ENCODE data around the gene ATRN.

The ATRN gene

DNA sequence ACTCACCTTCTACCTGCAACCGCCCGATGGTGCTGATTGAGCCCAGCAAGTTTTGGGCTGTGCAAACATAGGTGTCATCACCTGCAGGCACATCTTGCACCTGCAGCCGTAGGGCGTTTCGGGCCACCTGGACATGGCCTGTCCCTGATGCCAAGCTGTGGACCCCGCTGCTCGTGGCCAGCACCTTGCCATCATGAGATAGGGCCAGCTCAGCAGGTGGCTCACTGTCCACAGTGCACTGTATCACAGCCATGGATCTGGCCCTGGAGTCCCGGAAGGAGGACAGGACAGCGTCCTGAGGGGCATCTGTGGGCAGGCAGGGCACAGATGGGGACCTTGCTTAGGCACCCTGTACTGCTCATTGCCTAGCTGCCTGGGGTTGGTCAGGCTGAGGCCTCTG is 221.1 kb downstream of the ATRN start:
- CTCF ChIA-PET = interaction anchor here (0.7 kb wide), 1 partner anchor 14 kb away, joined by 3 read pairs; no protein-coding TSS in a partner anchor
- no peak overlapping the region for H3K27ac ChIP-seq (ENCODE audit: insufficient read depth in 1 of 2, low read depth in 1 of 2, low read length in 2 of 2, poor library complexity in 1 of 2, severe bottlenecking in 2 of 2)
- H3K4me3 ChIP-seq (ENCODE audit: control insufficient read depth in 1 of 7, extremely low read depth in 1 of 7, insufficient read depth in 4 of 7, low read depth in 2 of 7, low read length in 6 of 7) = no peak overlapping the region
- POLR2A ChIA-PET = no interaction called here
- DNase-seq = no peak
- no peaks in the 10 kb centered on the region for H3K36me3 ChIP-seq (ENCODE audit: control insufficient read depth in 4 of 4, insufficient read depth in 4 of 4, low read length in 3 of 4)
- peaks cover 0 to 2% (median 0%) of the 10 kb centered on the region in 5 experiments for H3K9me3 ChIP-seq (ENCODE audit: control extremely low read depth in 1 of 5, control insufficient read depth in 4 of 5, insufficient read depth in 2 of 5, low read depth in 1 of 5, low read length in 4 of 5)
- 89% methylated on average over 9 of the region's 9 CpGs for WGBS (ENCODE audit: insufficient coverage)
- H3K4me1 ChIP-seq (ENCODE audit: control extremely low read depth in 1 of 4, control insufficient read depth in 4 of 4, insufficient read depth in 4 of 4, low read length in 3 of 4) = no peaks in the 10 kb centered on the region
- peaks cover 0 to 12% (median 0%) of the 10 kb centered on the region in 5 experiments for H3K27me3 ChIP-seq (replicated peaks in 2 of 5; ENCODE audit: control insufficient read depth in 4 of 5, insufficient read depth in 5 of 5, low read length in 4 of 5)

- ChIA-PET CTCF (interaction anchor here (0.8 to 1.4 kb wide), 6 partner anchors 15 to 914 kb away, joined by 3 to 6 read pairs (median 4); no protein-coding TSS in a partner anchor), POLR2A (no interaction called here)
- H3K27ac ChIP-seq (ENCODE audit: insufficient read depth in 1 of 2, low read depth in 1 of 2, low read length in 2 of 2, poor library complexity in 1 of 2, severe bottlenecking in 2 of 2) = no peak overlapping the region
- no peaks in the 10 kb centered on the region for H3K4me1 ChIP-seq (ENCODE audit: control extremely low read depth in 1 of 4, control insufficient read depth in 4 of 4, insufficient read depth in 4 of 4, low read length in 3 of 4)
- 98% methylated on average over 22 of the region's 23 CpGs for WGBS (ENCODE audit: insufficient coverage)
- no peak overlapping the region for H3K4me3 ChIP-seq (ENCODE audit: control insufficient read depth in 1 of 7, extremely low read depth in 1 of 7, insufficient read depth in 4 of 7, low read depth in 2 of 7, low read length in 6 of 7)
- peaks cover 0 to 4% (median 0%) of the 10 kb centered on the region in 5 experiments for H3K27me3 ChIP-seq (replicated peaks in 2 of 5; ENCODE audit: control insufficient read depth in 4 of 5, insufficient read depth in 5 of 5, low read length in 4 of 5)
- H3K36me3 ChIP-seq (ENCODE audit: control insufficient read depth in 4 of 4, insufficient read depth in 4 of 4, low read length in 3 of 4) = no peaks in the 10 kb centered on the region
- H3K9me3 ChIP-seq (ENCODE audit: control extremely low read depth in 1 of 5, control insufficient read depth in 4 of 5, insufficient read depth in 2 of 5, low read depth in 1 of 5, low read length in 4 of 5) = peaks cover 0 to 2% (median 0%) of the 10 kb centered on the region in 5 experiments
- DNase-seq = no peak
Measured at GRCh38 chr20:3692706-3693294, 222.0 kb downstream of the ATRN start.

DNA sequence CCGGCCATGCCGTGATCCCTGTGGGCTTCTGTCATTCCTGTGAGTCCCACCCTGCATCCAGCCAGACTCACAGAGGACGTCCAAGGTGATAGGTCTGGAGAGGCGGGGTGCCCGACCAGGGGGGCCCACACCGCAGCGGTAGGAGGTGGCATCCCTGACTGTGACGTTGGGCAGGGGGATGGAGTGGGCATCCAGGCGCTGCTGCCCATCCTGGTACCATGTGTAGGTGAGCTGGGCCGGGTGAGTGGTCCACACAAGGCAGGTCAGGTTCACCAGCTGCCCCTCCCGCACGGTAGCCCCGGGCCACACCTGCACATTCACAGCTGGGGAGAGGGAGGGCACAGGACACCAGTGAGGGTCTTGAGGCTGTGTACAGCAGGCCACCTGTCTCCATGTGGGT is 222.6 kb downstream of the ATRN start:
- WGBS (ENCODE audit: insufficient coverage) = 95% methylated on average over 12 of the region's 13 CpGs
- no peak overlapping the region for H3K27ac ChIP-seq (ENCODE audit: insufficient read depth in 1 of 2, low read depth in 1 of 2, low read length in 2 of 2, poor library complexity in 1 of 2, severe bottlenecking in 2 of 2)
- DNase-seq = no peak
- H3K36me3 ChIP-seq (ENCODE audit: control insufficient read depth in 4 of 4, insufficient read depth in 4 of 4, low read length in 3 of 4) = no peaks in the 10 kb centered on the region
- peaks cover 0 to 2% (median 0%) of the 10 kb centered on the region in 5 experiments for H3K9me3 ChIP-seq (ENCODE audit: control extremely low read depth in 1 of 5, control insufficient read depth in 4 of 5, insufficient read depth in 2 of 5, low read depth in 1 of 5, low read length in 4 of 5)
- ChIA-PET CTCF (interaction anchor here (1.1 to 2.7 kb wide), 6 partner anchors 15 to 915 kb away, joined by 3 to 6 read pairs (median 4); no protein-coding TSS in a partner anchor), POLR2A (no interaction called here)
- no peaks in the 10 kb centered on the region for H3K4me1 ChIP-seq (ENCODE audit: control extremely low read depth in 1 of 4, control insufficient read depth in 4 of 4, insufficient read depth in 4 of 4, low read length in 3 of 4)
- no peak overlapping the region for H3K4me3 ChIP-seq (ENCODE audit: control insufficient read depth in 1 of 7, extremely low read depth in 1 of 7, insufficient read depth in 4 of 7, low read depth in 2 of 7, low read length in 6 of 7)
- peaks cover 0 to 4% (median 0%) of the 10 kb centered on the region in 5 experiments for H3K27me3 ChIP-seq (replicated peaks in 2 of 5; ENCODE audit: control insufficient read depth in 4 of 5, insufficient read depth in 5 of 5, low read length in 4 of 5)

- H3K27ac ChIP-seq (ENCODE audit: insufficient read depth in 1 of 2, low read depth in 1 of 2, low read length in 2 of 2, poor library complexity in 1 of 2, severe bottlenecking in 2 of 2) = no peak overlapping the region
- DNase-seq = no peak
- H3K36me3 ChIP-seq (ENCODE audit: control insufficient read depth in 4 of 4, insufficient read depth in 4 of 4, low read length in 3 of 4) = no peaks in the 10 kb centered on the region
- WGBS (ENCODE audit: insufficient coverage) = 96% methylated on average over 4 of the region's 5 CpGs
- CTCF ChIA-PET = interaction anchor here (1.0 to 3.1 kb wide), 4 partner anchors 9 to 132 kb away, joined by 4 to 12 read pairs (median 6); no protein-coding TSS in a partner anchor
- peaks cover 0 to 2% (median 0%) of the 10 kb centered on the region in 5 experiments for H3K27me3 ChIP-seq (replicated peaks in 2 of 5; ENCODE audit: control insufficient read depth in 4 of 5, insufficient read depth in 5 of 5, low read length in 4 of 5)
- peaks cover 0 to 2% (median 0%) of the 10 kb centered on the region in 5 experiments for H3K9me3 ChIP-seq (ENCODE audit: control extremely low read depth in 1 of 5, control insufficient read depth in 4 of 5, insufficient read depth in 2 of 5, low read depth in 1 of 5, low read length in 4 of 5)
- H3K4me1 ChIP-seq (ENCODE audit: control extremely low read depth in 1 of 4, control insufficient read depth in 4 of 4, insufficient read depth in 4 of 4, low read length in 3 of 4) = no peaks in the 10 kb centered on the region
- POLR2A ChIA-PET = interaction anchor here (1.0 kb wide), 1 partner anchor 16 kb away, joined by 3 read pairs; no protein-coding TSS in a partner anchor
- no peak overlapping the region for H3K4me3 ChIP-seq (ENCODE audit: control insufficient read depth in 1 of 7, extremely low read depth in 1 of 7, insufficient read depth in 4 of 7, low read depth in 2 of 7, low read length in 6 of 7)
Measured at GRCh38 chr20:3694864-3695263, 224.0 kb downstream of the ATRN start.

GRCh38 chr20:3696200-3696599 is 225.4 kb downstream of the ATRN start:
- Histone ChIP-seq H3K9me3 (ENCODE audit: control extremely low read depth in 1 of 5, control insufficient read depth in 4 of 5, insufficient read depth in 2 of 5, low read depth in 1 of 5, low read length in 4 of 5) (peaks cover 0 to 2% (median 0%) of the 10 kb centered on the region in 5 experiments), H3K4me3 (ENCODE audit: control insufficient read depth in 1 of 7, extremely low read depth in 1 of 7, insufficient read depth in 4 of 7, low read depth in 2 of 7, low read length in 6 of 7) (no peak overlapping the region), H3K27ac (ENCODE audit: insufficient read depth in 1 of 2, low read depth in 1 of 2, low read length in 2 of 2, poor library complexity in 1 of 2, severe bottlenecking in 2 of 2) (no peak overlapping the region), H3K27me3 (replicated peaks in 2 of 5; ENCODE audit: control insufficient read depth in 4 of 5, insufficient read depth in 5 of 5, low read length in 4 of 5) (peaks cover 0 to 4% (median 0%) of the 10 kb centered on the region in 5 experiments), H3K36me3 (ENCODE audit: control insufficient read depth in 4 of 4, insufficient read depth in 4 of 4, low read length in 3 of 4) (no peaks in the 10 kb centered on the region), H3K4me1 (ENCODE audit: control extremely low read depth in 1 of 4, control insufficient read depth in 4 of 4, insufficient read depth in 4 of 4, low read length in 3 of 4) (no peaks in the 10 kb centered on the region)
- ChIA-PET POLR2A (interaction anchor here (0.9 kb wide), 1 partner anchor 20 kb away, joined by 6 read pairs; no protein-coding TSS in a partner anchor), CTCF (interaction anchor here (0.9 to 4.8 kb wide), 8 partner anchors 10 to 24 kb away, joined by 3 to 24 read pairs (median 4); partner anchors contain the start of gene ADAM33)
- DNase-seq = peak in 1 of 3 donors; percentile 15
- WGBS (ENCODE audit: insufficient coverage) = 80% methylated on average over 1 of the region's 1 CpG

GRCh38 chr20:3696745-3697587 is 226.1 kb downstream of the ATRN start:
- H3K9me3 ChIP-seq (ENCODE audit: control extremely low read depth in 1 of 5, control insufficient read depth in 4 of 5, insufficient read depth in 2 of 5, low read depth in 1 of 5, low read length in 4 of 5) = peaks cover 0 to 2% (median 0%) of the 10 kb centered on the region in 5 experiments
- no peak for DNase-seq
- POLR2A ChIA-PET = interaction anchor here (0.9 kb wide), 1 partner anchor 20 kb away, joined by 6 read pairs; no protein-coding TSS in a partner anchor
- H3K4me1 ChIP-seq (ENCODE audit: control extremely low read depth in 1 of 4, control insufficient read depth in 4 of 4, insufficient read depth in 4 of 4, low read length in 3 of 4) = no peaks in the 10 kb centered on the region
- 96% methylated on average over 11 of the region's 15 CpGs for WGBS (ENCODE audit: insufficient coverage)
- CTCF ChIA-PET = interaction anchor here (0.9 to 4.8 kb wide), 9 partner anchors 9 to 26 kb away, joined by 3 to 24 read pairs (median 4); partner anchors contain the start of gene ADAM33
- H3K4me3 ChIP-seq (ENCODE audit: control insufficient read depth in 1 of 7, extremely low read depth in 1 of 7, insufficient read depth in 4 of 7, low read depth in 2 of 7, low read length in 6 of 7) = no peak overlapping the region
- H3K27ac ChIP-seq (ENCODE audit: insufficient read depth in 1 of 2, low read depth in 1 of 2, low read length in 2 of 2, poor library complexity in 1 of 2, severe bottlenecking in 2 of 2) = no peak overlapping the region
- H3K36me3 ChIP-seq (ENCODE audit: control insufficient read depth in 4 of 4, insufficient read depth in 4 of 4, low read length in 3 of 4) = no peaks in the 10 kb centered on the region
- peaks cover 0 to 4% (median 0%) of the 10 kb centered on the region in 5 experiments for H3K27me3 ChIP-seq (replicated peaks in 2 of 5; ENCODE audit: control insufficient read depth in 4 of 5, insufficient read depth in 5 of 5, low read length in 4 of 5)
